Activated T-helper 1 cell treated with anti-CD3 and anti-CD28 coated beads, Interleukin-12 subunit alpha, Interleukin-12 subunit beta, Interleukin-2, Interleukin-4 antibody, amounts not matched to agents 30 ng/mL and 10 ng/mL and 1 ng/mL, durations not matched to agents 14 hours and 24 hours and 36 hours (primary cell): Measurements from ENCODE around the gene PFKFB3. TPM values are rescaled to one million over a fixed set of nuclear protein-coding genes. Genes with fewer than 3 reads are reported as not detected.
A peak's percentile ranks its signal among the peaks of the same experiment; 100 is the strongest.
"Not testable (repeated sequence)": the region's sequence is repeated elsewhere in the genome, so short reads cannot be mapped to it uniquely, and the experiment has no call there.

Experiments used
- DNase-seq: peaks from one replicate; pipeline ENCODE4 v3.0.0; 2021; ENCODE audit warnings: low spot score
- H3K27ac Mint-ChIP-seq: one replicate; pipeline ENCODE4 v1.8.0; 2021; ENCODE audit warnings: mild to moderate bottlenecking, mixed read lengths
- H3K27me3 Mint-ChIP-seq: one replicate; pipeline ENCODE4 v1.8.0; 2022; ENCODE audit warnings: mild to moderate bottlenecking, moderate library complexity, mixed read lengths; ENCODE audit not compliant: insufficient read depth
- H3K36me3 Mint-ChIP-seq: one replicate; pipeline ENCODE4 v1.8.0; 2021; ENCODE audit warnings: low read depth, mixed read lengths
- H3K4me1 Mint-ChIP-seq: one replicate; pipeline ENCODE4 v1.8.0; 2021; ENCODE audit warnings: low read depth, mixed read lengths
- H3K4me3 Mint-ChIP-seq: one replicate; pipeline ENCODE4 v1.8.0; 2021; ENCODE audit warnings: mild to moderate bottlenecking, moderate library complexity, mixed read lengths
- H3K9me3 Mint-ChIP-seq: one replicate; pipeline ENCODE4 v1.8.0; 2021; ENCODE audit warnings: mixed read lengths
- intact Hi-C: fragments of 100-400 bp; cut with micrococcal nuclease; formaldehyde crosslinking; loops from one replicate; pipeline ENCODE4 v1.15.1; 2024
- total RNA-seq: library from RNA; stranded (reverse); gene quantifications from 2 replicates; pipeline ENCODE4 v1.2.3, GENCODE V29; 2022

The PFKFB3 gene
- total RNA-seq, 1 donor from 2014 or later, result 90.3 TPM

DNA sequence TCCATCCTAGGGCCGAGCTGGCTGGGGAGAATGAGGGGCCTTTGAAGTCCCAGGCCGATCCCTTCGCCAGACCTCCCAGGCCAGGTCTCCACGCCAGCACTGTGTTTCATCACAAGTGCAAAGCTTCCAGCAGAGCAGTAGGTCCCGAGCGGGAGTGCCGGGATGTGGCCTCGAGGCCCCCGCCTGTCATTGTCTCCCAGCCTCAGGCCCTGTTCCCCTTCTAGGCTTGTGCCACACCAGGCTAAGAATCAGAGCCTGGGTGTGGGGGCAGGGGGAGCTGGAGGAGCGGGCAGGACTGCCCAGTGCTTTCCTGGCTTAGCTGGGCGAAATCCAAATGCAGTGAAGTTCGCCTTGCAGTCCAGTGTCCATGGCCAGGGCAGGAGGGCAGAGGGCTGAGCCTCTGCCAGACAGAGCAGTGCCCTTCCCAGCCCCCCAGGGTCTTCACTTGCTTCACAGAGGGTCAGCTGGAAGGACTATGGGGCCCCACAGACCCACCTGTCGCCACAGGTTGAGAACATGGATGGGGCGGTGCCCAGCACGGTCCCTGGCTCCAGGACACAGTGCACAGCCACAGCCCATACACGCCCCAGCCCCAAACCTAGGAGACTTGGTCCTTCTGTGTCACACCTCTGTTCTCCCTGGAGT, 20.2 kb upstream of the PFKFB3 start:
- DNase-seq, result no peak
- H3K36me3 Mint-ChIP-seq, result no peaks in the 10 kb centered on the region
- peaks cover 28% of the 10 kb centered on the region for H3K4me1 Mint-ChIP-seq
- H3K4me3 Mint-ChIP-seq, result no peak overlapping the region
- H3K27ac Mint-ChIP-seq, result no peak overlapping the region
- H3K27me3 Mint-ChIP-seq, result no peaks in the 10 kb centered on the region
- no peaks in the 10 kb centered on the region for H3K9me3 Mint-ChIP-seq
- intact Hi-C loops, result no loop called here

- H3K4me3 Mint-ChIP-seq, result peak overlapping the region; percentile 19
- DNase-seq, result no peak
- H3K27ac Mint-ChIP-seq, result peak overlapping the region; percentile 9
- H3K9me3 Mint-ChIP-seq, result no peaks in the 10 kb centered on the region
- H3K36me3 Mint-ChIP-seq, result peaks cover 2% of the 10 kb centered on the region
- H3K27me3 Mint-ChIP-seq, result no peaks in the 10 kb centered on the region
- intact Hi-C loops, result no loop called here
- H3K4me1 Mint-ChIP-seq, result peaks cover 39% of the 10 kb centered on the region
These were observed 17.6 kb upstream of the PFKFB3 start for GRCh38 chr10:6185039-6185716.

- DNase-seq, result no peak
- intact Hi-C loops, result loop anchor here (2.0 kb wide), 1 partner anchor 14 kb away; no protein-coding TSS in a partner anchor
- H3K4me1 Mint-ChIP-seq, result peaks cover 42% of the 10 kb centered on the region
- H3K9me3 Mint-ChIP-seq, result no peaks in the 10 kb centered on the region
- no peak overlapping the region for H3K4me3 Mint-ChIP-seq
- no peak overlapping the region for H3K27ac Mint-ChIP-seq
- H3K36me3 Mint-ChIP-seq, result peaks cover 9% of the 10 kb centered on the region
- H3K27me3 Mint-ChIP-seq, result no peaks in the 10 kb centered on the region
These were observed 15.9 kb upstream of the PFKFB3 start for GRCh38 chr10:6186894-6187256.

GRCh38 chr10:6187278-6187677, 15.5 kb upstream of the PFKFB3 start:
- peaks cover 44% of the 10 kb centered on the region for H3K4me1 Mint-ChIP-seq
- no peak for DNase-seq
- intact Hi-C loops, result loop anchor here (2.0 kb wide), 1 partner anchor 14 kb away; no protein-coding TSS in a partner anchor
- H3K27ac Mint-ChIP-seq, result no peak overlapping the region
- H3K36me3 Mint-ChIP-seq, result peaks cover 9% of the 10 kb centered on the region
- no peaks in the 10 kb centered on the region for H3K27me3 Mint-ChIP-seq
- no peak overlapping the region for H3K4me3 Mint-ChIP-seq
- no peaks in the 10 kb centered on the region for H3K9me3 Mint-ChIP-seq

DNA sequence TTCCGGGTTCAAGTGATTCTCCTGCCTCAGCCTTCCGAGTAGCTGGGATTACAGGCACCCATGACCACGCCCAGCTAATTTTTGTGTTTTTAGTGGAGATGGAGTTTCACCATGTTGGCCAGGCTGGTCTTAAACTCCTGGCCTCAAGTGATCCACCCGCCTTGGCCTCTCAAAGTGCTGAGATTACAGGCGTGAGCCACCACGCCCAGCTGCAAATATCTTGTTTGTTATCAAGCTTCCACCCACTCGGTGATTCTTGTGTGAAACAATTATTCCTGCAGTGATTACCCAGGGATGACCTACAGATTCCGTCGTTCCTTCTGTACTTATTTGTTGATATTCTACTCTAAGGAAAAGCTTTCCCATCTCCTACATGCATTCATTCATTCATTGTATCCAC, 12.7 kb upstream of the PFKFB3 start:
- H3K9me3 Mint-ChIP-seq, H3K27ac Mint-ChIP-seq, DNase-seq, H3K27me3 Mint-ChIP-seq, H3K4me3 Mint-ChIP-seq, intact Hi-C loops: not testable (repeated sequence)
- peaks cover 52% of the 10 kb centered on the region for H3K4me1 Mint-ChIP-seq
- peaks cover 10% of the 10 kb centered on the region for H3K36me3 Mint-ChIP-seq

- no peaks in the 10 kb centered on the region for H3K9me3 Mint-ChIP-seq
- no peak overlapping the region for H3K4me3 Mint-ChIP-seq
- no peak overlapping the region for H3K27ac Mint-ChIP-seq
- peaks cover 15% of the 10 kb centered on the region for H3K36me3 Mint-ChIP-seq
- intact Hi-C loops, result no loop called here
- DNase-seq, result no peak
- H3K27me3 Mint-ChIP-seq, result no peaks in the 10 kb centered on the region
- H3K4me1 Mint-ChIP-seq, result peaks cover 50% of the 10 kb centered on the region
These were observed 11.6 kb upstream of the PFKFB3 start for GRCh38 chr10:6191147-6191546.

GRCh38 chr10:6191569-6191968, 11.2 kb upstream of the PFKFB3 start:
- no peak overlapping the region for H3K27ac Mint-ChIP-seq
- no peak overlapping the region for H3K4me3 Mint-ChIP-seq
- DNase-seq, result no peak
- intact Hi-C loops, result no loop called here
- peaks cover 15% of the 10 kb centered on the region for H3K36me3 Mint-ChIP-seq
- no peaks in the 10 kb centered on the region for H3K27me3 Mint-ChIP-seq
- peaks cover 45% of the 10 kb centered on the region for H3K4me1 Mint-ChIP-seq
- no peaks in the 10 kb centered on the region for H3K9me3 Mint-ChIP-seq

DNA sequence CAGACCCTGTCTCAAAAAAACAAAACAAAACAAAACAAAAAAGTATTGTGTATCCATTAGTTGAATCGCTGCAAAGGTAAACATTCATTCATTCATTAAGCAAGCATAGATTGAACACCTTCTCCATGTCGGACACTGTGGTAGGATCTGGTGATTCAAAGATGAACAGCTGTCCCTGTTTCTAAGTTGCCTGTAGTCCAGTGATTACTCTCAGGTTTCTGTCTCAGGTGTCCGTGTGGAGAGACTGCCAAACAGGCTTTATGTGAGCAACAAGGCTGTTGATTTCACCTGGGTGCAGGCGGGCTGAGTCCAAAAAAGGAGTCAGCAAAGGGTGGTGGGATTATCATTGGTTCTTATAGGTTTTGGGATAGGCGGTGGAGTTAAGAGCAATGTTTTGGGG, 9.4 kb upstream of the PFKFB3 start:
- H3K4me3 Mint-ChIP-seq, intact Hi-C loops, H3K27me3 Mint-ChIP-seq, H3K27ac Mint-ChIP-seq, DNase-seq, H3K9me3 Mint-ChIP-seq: not testable (repeated sequence)
- H3K36me3 Mint-ChIP-seq, result peaks cover 13% of the 10 kb centered on the region
- peaks cover 29% of the 10 kb centered on the region for H3K4me1 Mint-ChIP-seq

DNA sequence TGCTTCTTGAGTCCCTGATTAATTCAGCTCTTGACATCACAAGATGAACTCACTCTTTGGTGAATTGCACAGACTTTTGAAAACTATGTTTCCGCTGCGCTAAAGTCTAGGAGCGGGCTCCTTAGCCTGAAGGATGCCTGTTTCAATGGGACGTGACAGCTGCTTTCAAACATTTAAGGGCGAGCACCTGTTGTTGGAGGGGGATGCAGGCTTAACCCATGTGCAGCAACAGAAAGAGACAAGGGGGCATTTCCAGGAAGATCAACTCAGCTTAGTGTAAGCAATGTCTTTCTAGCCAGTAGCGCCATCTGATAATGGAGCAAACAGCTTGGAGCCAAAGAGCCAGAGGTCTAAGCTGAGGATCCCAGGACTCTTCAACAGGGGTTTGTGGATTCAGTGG, 8.4 kb upstream of the PFKFB3 start:
- Mint-ChIP-seq H3K9me3 (no peaks in the 10 kb centered on the region), H3K4me1 (peaks cover 33% of the 10 kb centered on the region), H3K27me3 (no peaks in the 10 kb centered on the region), H3K4me3 (no peak overlapping the region), H3K27ac (no peak overlapping the region), H3K36me3 (peaks cover 16% of the 10 kb centered on the region)
- intact Hi-C loops, result no loop called here
- DNase-seq, result no peak

DNA sequence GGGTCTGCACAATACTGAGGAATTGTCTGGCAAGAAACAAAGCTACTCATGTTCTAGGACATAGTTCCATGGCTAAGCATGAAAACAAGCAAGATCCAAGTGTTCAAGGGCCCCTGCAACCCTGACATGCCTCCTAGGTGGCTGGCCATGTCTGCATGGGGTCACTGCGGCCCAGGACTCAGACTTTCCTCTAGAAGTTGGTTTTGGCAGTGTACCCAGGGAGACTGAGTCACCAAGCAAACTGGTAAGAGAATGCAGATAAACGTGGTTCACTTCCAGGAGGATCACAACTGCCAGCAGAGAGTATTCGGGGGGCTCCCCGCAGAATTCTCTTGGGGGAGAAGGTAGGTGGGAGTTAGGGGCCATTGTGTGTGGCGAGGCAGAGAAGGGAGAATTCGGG, 7.4 kb upstream of the PFKFB3 start:
- no peaks in the 10 kb centered on the region for H3K9me3 Mint-ChIP-seq
- H3K4me3 Mint-ChIP-seq, result no peak overlapping the region
- intact Hi-C loops, result no loop called here
- peaks cover 14% of the 10 kb centered on the region for H3K36me3 Mint-ChIP-seq
- no peak for DNase-seq
- peak overlapping the region; percentile 18 for H3K27ac Mint-ChIP-seq
- H3K27me3 Mint-ChIP-seq, result no peaks in the 10 kb centered on the region
- H3K4me1 Mint-ChIP-seq, result peaks cover 41% of the 10 kb centered on the region

- H3K36me3 Mint-ChIP-seq, result peaks cover 12% of the 10 kb centered on the region
- H3K27ac Mint-ChIP-seq, result peak overlapping the region; percentile 18
These were observed 6.9 kb upstream of the PFKFB3 start for GRCh38 chr10:6195846-6196245.

GRCh38 chr10:6196524-6196923, 6.2 kb upstream of the PFKFB3 start:
- H3K4me3 Mint-ChIP-seq, H3K27me3 Mint-ChIP-seq, H3K9me3 Mint-ChIP-seq, DNase-seq, intact Hi-C loops, H3K27ac Mint-ChIP-seq: not testable (repeated sequence)
- H3K36me3 Mint-ChIP-seq, result peaks cover 12% of the 10 kb centered on the region
- peaks cover 47% of the 10 kb centered on the region for H3K4me1 Mint-ChIP-seq

More at GRCh38 chr10:6195846-6196245, 6.9 kb upstream of the PFKFB3 start:
- Mint-ChIP-seq H3K4me3 (no peak overlapping the region), H3K27me3 (no peaks in the 10 kb centered on the region), H3K9me3 (no peaks in the 10 kb centered on the region), H3K4me1 (peaks cover 46% of the 10 kb centered on the region)
- intact Hi-C loops, result no loop called here
- no peak for DNase-seq

DNA sequence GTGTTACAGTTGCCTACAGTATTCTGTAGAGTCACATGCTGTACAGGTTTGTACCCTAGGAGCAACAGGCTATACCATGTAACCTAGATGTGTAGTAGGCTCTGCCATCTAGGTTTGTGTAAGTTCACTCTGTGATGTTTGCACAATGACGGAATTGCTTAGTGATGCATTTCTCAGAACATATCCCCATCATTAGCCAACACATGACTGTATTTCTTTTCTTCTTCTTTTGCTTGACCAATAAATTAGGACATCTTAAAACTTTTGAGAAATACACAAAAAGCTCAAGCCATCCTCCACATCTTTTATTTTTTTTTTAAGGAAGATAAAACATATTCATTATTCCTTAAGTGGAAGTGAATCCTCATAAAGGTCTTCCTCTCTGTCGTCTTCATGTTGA, 5.4 kb upstream of the PFKFB3 start:
- no peak for DNase-seq
- H3K9me3 Mint-ChIP-seq, result no peaks in the 10 kb centered on the region
- no peak overlapping the region for H3K4me3 Mint-ChIP-seq
- intact Hi-C loops, result loop anchor here (1.0 kb wide), 1 partner anchor 9 kb away; no protein-coding TSS in a partner anchor
- peaks cover 9% of the 10 kb centered on the region for H3K36me3 Mint-ChIP-seq
- H3K27ac Mint-ChIP-seq, result no peak overlapping the region
- no peaks in the 10 kb centered on the region for H3K27me3 Mint-ChIP-seq
- peaks cover 50% of the 10 kb centered on the region for H3K4me1 Mint-ChIP-seq
